Measurements from ENCODE around the gene AGBL4.

- no peak for TF ChIP-seq CTCF (IDR thresholded peaks at IDR 0.05; ENCODE audit: low read length)
- no peak for TF ChIP-seq EZH2 (IDR thresholded peaks at IDR 0.05; ENCODE audit: borderline replicate concordance, low read length)
Measured at GRCh38 chr1:48692235-48692634, 1331.5 kb downstream of the AGBL4 start.

Data from OCI-LY1 (cell line).